Measurements from ENCODE around the gene CACHD1.

DNA sequence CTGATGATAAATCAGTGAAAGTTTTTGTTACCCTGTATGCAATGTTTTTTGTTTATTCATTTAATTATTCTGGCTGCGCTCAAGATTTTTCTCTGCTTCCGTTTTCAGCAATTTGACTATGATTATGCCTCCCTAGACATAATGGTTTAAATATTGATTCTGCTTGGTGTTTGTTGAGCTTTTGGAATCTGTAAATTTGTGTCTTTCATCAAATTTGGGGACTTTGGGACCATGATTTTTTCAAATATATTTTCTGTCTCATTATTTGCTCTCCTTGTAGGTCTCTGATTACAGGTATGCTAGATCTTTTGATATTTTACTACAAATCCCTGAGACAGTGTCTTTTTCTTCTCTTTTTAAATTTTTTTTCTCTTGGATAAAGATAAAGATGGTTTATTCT, 92.1 kb downstream of the CACHD1 start:
- TF ChIP-seq, protein P1, sequence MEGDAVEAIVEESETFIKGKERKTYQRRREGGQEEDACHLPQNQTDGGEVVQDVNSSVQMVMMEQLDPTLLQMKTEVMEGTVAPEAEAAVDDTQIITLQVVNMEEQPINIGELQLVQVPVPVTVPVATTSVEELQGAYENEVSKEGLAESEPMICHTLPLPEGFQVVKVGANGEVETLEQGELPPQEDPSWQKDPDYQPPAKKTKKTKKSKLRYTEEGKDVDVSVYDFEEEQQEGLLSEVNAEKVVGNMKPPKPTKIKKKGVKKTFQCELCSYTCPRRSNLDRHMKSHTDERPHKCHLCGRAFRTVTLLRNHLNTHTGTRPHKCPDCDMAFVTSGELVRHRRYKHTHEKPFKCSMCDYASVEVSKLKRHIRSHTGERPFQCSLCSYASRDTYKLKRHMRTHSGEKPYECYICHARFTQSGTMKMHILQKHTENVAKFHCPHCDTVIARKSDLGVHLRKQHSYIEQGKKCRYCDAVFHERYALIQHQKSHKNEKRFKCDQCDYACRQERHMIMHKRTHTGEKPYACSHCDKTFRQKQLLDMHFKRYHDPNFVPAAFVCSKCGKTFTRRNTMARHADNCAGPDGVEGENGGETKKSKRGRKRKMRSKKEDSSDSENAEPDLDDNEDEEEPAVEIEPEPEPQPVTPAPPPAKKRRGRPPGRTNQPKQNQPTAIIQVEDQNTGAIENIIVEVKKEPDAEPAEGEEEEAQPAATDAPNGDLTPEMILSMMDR (IDR thresholded peaks at IDR 0.05) = no peak
- TF ChIP-seq, protein P2, sequence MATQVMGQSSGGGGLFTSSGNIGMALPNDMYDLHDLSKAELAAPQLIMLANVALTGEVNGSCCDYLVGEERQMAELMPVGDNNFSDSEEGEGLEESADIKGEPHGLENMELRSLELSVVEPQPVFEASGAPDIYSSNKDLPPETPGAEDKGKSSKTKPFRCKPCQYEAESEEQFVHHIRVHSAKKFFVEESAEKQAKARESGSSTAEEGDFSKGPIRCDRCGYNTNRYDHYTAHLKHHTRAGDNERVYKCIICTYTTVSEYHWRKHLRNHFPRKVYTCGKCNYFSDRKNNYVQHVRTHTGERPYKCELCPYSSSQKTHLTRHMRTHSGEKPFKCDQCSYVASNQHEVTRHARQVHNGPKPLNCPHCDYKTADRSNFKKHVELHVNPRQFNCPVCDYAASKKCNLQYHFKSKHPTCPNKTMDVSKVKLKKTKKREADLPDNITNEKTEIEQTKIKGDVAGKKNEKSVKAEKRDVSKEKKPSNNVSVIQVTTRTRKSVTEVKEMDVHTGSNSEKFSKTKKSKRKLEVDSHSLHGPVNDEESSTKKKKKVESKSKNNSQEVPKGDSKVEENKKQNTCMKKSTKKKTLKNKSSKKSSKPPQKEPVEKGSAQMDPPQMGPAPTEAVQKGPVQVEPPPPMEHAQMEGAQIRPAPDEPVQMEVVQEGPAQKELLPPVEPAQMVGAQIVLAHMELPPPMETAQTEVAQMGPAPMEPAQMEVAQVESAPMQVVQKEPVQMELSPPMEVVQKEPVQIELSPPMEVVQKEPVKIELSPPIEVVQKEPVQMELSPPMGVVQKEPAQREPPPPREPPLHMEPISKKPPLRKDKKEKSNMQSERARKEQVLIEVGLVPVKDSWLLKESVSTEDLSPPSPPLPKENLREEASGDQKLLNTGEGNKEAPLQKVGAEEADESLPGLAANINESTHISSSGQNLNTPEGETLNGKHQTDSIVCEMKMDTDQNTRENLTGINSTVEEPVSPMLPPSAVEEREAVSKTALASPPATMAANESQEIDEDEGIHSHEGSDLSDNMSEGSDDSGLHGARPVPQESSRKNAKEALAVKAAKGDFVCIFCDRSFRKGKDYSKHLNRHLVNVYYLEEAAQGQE (IDR thresholded peaks at IDR 0.05; ENCODE audit: insufficient read depth in 1 of 2, low read depth in 2 of 2, low read length in 1 of 2) = no peak
- TF ChIP-seq TCF7L2 (IDR thresholded peaks at IDR 0.05; ENCODE audit: low read depth, low read length) = no peak
